GM12874 (cell line): ENCODE data around the gene CCL4.

ENCODE experiments used
- TF ChIP-seq, protein P1 (sequence below): IDR thresholded peaks from 2 replicates; pipeline ENCODE4 v1.5.1; 2011; ENCODE audit warnings: low read depth, mild to moderate bottlenecking, control low read depth, low read length, moderate library complexity; ENCODE audit not compliant: insufficient read depth

Gene CCL4

DNA sequence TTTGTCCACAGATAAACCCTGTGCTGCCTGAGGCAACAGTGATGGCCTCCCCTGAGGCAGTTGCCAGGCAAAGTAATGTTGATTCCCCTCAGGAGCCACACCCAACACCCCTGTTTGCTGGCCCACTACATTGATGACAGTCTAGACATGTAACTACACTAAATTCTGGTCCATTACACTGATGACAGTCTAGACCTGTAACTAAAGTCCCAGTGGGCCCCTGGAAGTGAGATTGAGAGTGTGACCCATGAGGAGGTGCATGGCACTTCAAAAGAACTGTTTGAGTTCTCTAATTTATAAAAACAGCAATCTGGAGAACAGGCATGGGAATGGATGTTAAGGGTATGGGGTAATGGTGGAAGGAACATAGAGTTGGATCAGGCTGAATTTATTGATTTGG lies 8.9 kb downstream of the CCL4 start:
- TF ChIP-seq, protein P1, sequence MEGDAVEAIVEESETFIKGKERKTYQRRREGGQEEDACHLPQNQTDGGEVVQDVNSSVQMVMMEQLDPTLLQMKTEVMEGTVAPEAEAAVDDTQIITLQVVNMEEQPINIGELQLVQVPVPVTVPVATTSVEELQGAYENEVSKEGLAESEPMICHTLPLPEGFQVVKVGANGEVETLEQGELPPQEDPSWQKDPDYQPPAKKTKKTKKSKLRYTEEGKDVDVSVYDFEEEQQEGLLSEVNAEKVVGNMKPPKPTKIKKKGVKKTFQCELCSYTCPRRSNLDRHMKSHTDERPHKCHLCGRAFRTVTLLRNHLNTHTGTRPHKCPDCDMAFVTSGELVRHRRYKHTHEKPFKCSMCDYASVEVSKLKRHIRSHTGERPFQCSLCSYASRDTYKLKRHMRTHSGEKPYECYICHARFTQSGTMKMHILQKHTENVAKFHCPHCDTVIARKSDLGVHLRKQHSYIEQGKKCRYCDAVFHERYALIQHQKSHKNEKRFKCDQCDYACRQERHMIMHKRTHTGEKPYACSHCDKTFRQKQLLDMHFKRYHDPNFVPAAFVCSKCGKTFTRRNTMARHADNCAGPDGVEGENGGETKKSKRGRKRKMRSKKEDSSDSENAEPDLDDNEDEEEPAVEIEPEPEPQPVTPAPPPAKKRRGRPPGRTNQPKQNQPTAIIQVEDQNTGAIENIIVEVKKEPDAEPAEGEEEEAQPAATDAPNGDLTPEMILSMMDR: no peak

DNA sequence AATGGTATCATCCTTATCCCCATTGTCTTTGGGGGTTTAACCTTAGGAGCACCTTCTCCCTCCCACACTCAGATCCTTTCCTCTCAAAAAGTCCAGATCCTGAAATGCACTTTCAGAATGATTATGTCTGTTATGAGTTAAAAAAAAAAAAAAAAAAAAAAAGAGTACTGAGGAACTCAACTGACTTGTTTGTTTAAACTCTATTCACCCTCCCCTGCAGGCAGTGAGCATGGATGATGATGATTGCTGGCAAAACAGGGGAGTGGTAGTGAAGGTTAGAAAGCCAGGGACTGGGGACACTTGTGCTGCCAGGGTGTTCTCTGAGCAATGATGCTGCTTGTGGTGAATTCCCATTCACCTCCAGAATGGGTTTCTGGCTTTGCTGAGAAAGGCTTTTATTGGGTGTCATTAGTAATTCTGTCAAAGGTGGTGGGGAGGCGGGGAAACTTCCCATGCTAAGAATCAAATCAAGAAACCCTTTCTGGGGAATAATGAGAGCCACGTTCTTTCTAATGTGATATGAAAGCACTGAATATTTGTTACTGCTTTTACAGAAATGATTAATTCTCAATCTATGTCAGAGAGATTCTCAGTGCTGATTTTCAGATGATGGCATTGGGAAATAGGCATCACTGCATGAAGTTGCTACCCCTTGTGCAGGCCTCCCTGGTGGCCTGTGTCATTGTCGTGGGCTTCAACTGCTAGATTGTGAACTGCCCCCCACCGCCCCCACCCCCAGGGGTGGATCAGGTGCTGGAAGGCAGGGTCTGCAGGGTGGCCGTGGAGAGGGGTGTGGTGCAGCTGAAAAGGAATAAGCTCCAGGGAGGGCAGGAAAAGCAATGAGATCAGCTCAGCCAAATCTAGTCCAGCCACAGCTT lies 14.1 kb downstream of the CCL4 start:
- TF ChIP-seq, protein P1: no peak

DNA sequence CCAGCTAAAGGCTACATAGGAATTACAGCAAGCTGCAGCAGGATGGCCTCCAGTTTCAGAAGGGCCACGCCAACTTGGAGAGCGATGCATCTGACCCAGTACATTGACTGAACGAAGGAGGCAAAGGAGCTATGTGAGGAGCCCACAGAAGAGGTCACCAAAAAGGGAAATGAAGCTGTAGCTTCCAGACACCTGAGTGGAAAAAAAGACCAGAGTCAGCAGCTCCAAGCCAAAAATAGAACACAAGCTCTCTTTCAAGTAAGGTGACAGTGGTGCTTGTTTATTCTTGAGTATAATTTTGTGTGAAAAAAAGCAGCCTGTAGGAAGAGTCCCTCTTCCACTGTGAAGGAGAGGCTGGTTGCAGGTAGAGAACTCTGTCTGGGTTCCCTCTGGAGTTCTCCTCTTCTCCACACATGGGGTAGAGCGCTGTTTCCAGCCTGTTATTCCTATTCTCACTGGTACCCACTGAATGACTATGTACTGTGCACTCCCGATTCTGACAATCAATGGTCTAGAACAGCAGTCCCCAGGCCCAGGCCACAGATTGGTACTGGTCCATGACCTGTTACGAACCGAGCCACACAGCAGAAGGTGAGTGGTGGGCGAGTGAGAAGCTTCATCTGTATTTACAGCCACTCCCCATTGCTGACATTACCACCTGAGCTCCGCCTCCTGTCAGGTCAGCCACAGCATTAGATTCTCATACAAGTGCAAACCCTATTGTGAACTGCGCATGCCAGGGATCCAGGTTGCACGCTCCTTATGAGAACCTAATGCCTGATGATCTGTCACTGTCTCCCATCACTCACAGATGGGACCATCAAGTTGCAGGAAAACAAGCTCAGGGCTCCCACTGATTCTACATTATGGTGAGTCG lies 15.1 kb downstream of the CCL4 start:
- TF ChIP-seq, protein P1: no peak

DNA sequence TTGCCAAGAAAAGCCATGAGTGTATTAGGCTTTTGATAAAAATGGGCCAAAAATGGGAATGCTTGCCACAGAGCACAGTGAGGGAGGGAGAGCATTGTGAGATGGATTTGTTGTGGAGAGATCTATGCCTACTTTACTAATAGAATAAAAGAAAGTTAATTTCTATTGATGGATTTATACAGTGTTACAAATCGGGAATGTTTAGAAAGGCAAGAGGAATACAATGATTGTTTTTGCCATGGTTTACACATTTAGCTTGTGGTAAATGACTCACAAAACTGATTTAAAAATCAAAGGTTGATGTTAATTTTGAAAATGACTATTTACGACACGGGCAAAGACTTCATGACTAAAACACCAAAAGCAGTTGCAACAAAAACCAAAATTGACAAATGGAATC lies 16.6 kb downstream of the CCL4 start:
- TF ChIP-seq, protein P1: no peak

DNA sequence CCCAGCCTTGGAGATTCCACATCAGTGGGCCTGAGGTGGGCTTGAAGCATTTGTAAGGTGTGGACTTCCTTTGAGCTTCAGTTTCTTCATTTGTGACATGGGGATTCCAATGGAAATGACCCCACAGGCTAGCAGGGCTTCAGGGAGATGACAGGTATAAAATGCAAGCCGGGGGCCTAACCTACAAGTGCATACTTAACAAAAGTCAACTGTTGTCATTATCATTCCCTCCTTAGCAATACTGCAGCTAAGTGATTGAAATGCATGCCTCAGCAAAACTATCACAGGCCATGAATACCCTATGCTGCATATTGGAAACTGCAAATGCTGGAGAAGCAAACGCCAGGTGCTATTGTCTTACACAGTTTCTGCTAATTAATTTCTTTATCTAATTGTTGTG lies 19.8 kb downstream of the CCL4 start:
- TF ChIP-seq, protein P1: no peak

DNA sequence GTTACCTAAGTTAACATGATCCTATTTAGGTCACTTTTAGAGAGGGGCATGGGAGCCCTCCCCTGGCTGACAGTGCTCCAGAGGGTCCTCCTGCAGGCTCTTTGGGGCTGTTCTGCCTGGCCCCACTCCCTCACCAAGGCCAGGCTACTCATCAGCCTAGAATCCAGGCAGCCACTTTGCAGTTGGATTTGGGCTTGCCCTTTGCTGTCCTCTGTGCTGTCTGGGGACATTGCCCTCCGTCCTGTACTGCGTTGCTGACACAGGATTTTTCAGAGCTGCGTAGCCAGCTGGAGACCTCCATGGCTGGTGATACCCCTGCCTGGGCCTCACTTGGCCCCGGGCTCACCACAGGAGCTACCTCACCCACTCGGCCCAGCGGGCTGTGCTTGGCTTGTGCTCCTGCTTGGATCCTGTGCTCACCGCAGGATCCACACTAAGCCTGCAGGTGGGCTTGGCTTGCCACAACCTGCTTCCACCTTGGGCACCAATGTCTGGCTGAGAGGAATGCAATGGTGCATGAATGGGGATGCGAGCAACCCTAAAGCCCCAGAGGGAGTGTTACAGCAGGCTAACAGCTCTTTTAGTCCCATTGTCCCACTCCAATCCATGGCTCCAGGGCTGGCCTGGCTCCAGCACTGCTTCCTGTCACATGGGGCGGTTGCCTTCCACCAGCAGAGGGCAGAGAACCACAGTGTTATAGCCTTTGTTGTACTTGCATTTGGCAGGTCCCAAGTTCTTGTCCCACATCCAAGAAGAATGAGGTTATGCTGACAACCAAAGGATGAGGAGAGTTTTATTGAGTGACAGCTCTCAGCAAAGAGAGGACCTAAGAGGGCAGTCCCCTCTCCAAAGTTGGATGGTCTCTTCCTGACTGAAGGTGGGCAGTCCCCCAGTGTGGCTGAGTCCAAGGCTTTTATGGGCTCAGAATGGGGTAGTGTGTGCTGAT lies 21.5 kb downstream of the CCL4 start:
- TF ChIP-seq, protein P1: no peak
